Tibial nerve (tissue), 4 donors: ENCODE measurements around the gene SUSD4. TPM values are rescaled to one million over a fixed set of nuclear protein-coding genes. Genes with fewer than 3 reads are reported as not detected.

Source experiments
- DNase-seq, 2 donors: peaks; one replicate each; pipeline ENCODE4 v3.0.0-alpha.2; 2019; ENCODE audit warnings: low spot score in 2 of 2
- H3K27ac ChIP-seq, 4 donors: fragments of 200-600 bp; sonication (generic) in 3 of 4; one replicate each; pipeline ENCODE4 v1.5.1; 2017 to 2019; ENCODE audit warnings: mild to moderate bottlenecking in 1 of 4
- H3K27me3 ChIP-seq, 2 donors: fragments of 200-600 bp; sonication (generic) in 1 of 2; one replicate each; pipeline versions ENCODE4 v1.5.1 to v1.6.0; 2017 to 2019
- H3K36me3 ChIP-seq, 3 donors: fragments of 200-600 bp; sonication (generic); one replicate each; pipeline ENCODE4 v1.5.1; 2018 to 2019
- H3K4me1 ChIP-seq, 4 donors: fragments of 200-600 bp; sonication (generic) in 3 of 4; one replicate each; pipeline ENCODE4 v1.5.1; 2017 to 2019
- H3K4me3 ChIP-seq, 4 donors: fragments of 200-600 bp; sonication (generic) in 3 of 4; one replicate each; pipeline ENCODE4 v1.5.1; 2017 to 2019; ENCODE audit warnings: mild to moderate bottlenecking in 1 of 4, moderate library complexity in 1 of 4
- H3K9me3 ChIP-seq, 4 donors: fragments of 200-600 bp; sonication (generic) in 3 of 4; one replicate each; pipeline ENCODE4 v1.5.1; 2017 to 2019
- EP300 ChIP-seq, 2 donors: sonication (generic); formaldehyde crosslinking; IDR thresholded peaks; one replicate each; pipeline ENCODE4 v1.6.1; 2017; ENCODE audit warnings: antibody characterized with exemption in 2 of 2, mild to moderate bottlenecking in 1 of 2
- POLR2A ChIP-seq, 2 donors: fragments of 450-650 bp; IDR thresholded peaks; one replicate each; pipeline ENCODE4 v1.6.1; 2017; ENCODE audit warnings: antibody characterized with exemption in 2 of 2, mild to moderate bottlenecking in 2 of 2, moderate library complexity in 2 of 2
- WGBS, 2 donors: methylation state at CpG; one replicate each; pipeline ENCODE4 v1.1.5; 2018; 5-methylcytosine and 5-hydroxymethylcytosine counted together
- total RNA-seq, 4 donors: library from RNA; depleted of rRNA; stranded (reverse); fragments of >200 nt; gene quantifications; one replicate each; pipeline ENCODE4 v1.1.0, GENCODE V29; 2016
- TF ChIP-seq, protein P1 (sequence below), 5 experiments: fragments of 200-600 bp in 3 of 5; fragments of 450-650 bp in 2 of 5; sonication (generic) in 3 of 5; IDR thresholded peaks; one replicate each; pipeline ENCODE4 v1.5.1; 2016 to 2019; ENCODE audit warnings: antibody characterized with exemption in 5 of 5, mild to moderate bottlenecking in 3 of 5, moderate library complexity in 2 of 5

The SUSD4 gene
- total RNA-seq, 4 donors from 2014 or later, result not detected

DNA sequence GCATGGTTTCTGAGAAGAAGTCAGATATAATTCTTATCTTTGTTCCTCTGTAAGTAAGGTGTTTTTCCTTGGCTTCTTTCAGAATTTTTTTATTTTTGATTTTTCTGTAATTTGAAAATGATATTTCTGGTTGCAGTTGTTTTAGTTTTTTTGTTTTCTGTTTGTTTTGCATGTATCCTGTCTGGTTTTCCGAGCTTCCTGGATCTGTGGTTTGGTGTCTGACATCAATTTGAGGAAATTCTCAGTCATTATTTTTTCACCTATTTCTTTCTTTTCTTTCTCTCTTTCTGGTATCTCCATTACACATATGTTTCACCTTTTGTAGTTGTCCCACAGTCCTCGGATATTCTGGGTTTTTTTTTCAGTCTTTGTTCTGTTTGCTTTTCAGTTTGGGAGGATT lies 123.9 kb downstream of the SUSD4 start:
- Histone ChIP-seq H3K9me3 (peaks cover 0 to 23% (median 2%) of the 10 kb centered on the region in 4 donors), H3K36me3 (no peaks in the 10 kb centered on the region), H3K27ac (no peak overlapping the region), H3K27me3 (no peaks in the 10 kb centered on the region), H3K4me1 (no peaks in the 10 kb centered on the region), H3K4me3 (no peak overlapping the region)
- DNase-seq, result no peak
- 47 to 53% methylated on average over 2 of the region's 2 CpGs for WGBS, 2 donors
- TF ChIP-seq POLR2A (IDR thresholded peaks at IDR 0.05), result no peak
- TF ChIP-seq, protein P1, sequence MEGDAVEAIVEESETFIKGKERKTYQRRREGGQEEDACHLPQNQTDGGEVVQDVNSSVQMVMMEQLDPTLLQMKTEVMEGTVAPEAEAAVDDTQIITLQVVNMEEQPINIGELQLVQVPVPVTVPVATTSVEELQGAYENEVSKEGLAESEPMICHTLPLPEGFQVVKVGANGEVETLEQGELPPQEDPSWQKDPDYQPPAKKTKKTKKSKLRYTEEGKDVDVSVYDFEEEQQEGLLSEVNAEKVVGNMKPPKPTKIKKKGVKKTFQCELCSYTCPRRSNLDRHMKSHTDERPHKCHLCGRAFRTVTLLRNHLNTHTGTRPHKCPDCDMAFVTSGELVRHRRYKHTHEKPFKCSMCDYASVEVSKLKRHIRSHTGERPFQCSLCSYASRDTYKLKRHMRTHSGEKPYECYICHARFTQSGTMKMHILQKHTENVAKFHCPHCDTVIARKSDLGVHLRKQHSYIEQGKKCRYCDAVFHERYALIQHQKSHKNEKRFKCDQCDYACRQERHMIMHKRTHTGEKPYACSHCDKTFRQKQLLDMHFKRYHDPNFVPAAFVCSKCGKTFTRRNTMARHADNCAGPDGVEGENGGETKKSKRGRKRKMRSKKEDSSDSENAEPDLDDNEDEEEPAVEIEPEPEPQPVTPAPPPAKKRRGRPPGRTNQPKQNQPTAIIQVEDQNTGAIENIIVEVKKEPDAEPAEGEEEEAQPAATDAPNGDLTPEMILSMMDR (IDR thresholded peaks at IDR 0.05), result no peak
- TF ChIP-seq EP300 (IDR thresholded peaks at IDR 0.05), result no peak

DNA sequence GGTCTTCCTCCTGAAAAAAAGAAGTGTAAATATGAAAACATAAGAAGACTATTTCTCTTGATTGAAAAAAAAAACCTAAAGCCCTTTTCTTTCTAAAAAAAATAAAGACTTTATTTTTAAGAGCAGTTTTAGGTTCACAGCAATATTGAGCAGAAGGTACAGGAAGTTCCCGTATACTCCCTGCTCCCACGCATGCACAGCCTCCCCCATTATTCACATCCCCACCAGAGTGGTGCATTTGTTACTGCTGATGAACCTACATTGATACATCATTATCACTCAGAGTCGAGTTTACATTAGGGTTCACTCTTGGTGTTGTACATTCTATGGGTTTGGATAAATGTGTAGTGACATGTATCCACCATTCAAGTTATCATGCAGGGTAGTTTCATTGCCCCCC lies 128.9 kb downstream of the SUSD4 start:
- TF ChIP-seq POLR2A (IDR thresholded peaks at IDR 0.05) (no peak), EP300 (IDR thresholded peaks at IDR 0.05) (no peak)
- TF ChIP-seq, protein P1 (IDR thresholded peaks at IDR 0.05), result no peak
- H3K27ac ChIP-seq, result no peak overlapping the region
- H3K9me3 ChIP-seq, result peaks cover 0 to 23% (median 2%) of the 10 kb centered on the region in 4 donors
- H3K27me3 ChIP-seq, result no peaks in the 10 kb centered on the region
- WGBS, 2 donors, result 70 to 73% methylated on average over 3 of the region's 3 CpGs
- peaks cover 0 to 8% (median 0%) of the 10 kb centered on the region in 4 donors for H3K4me1 ChIP-seq
- no peak overlapping the region for H3K4me3 ChIP-seq
- H3K36me3 ChIP-seq, result no peaks in the 10 kb centered on the region
- no peak for DNase-seq

- Histone ChIP-seq H3K4me3 (no peak overlapping the region), H3K27ac (no peak overlapping the region), H3K9me3 (peaks cover 0 to 23% (median 2%) of the 10 kb centered on the region in 4 donors), H3K4me1 (peaks cover 0 to 8% (median 0%) of the 10 kb centered on the region in 4 donors), H3K27me3 (no peaks in the 10 kb centered on the region), H3K36me3 (no peaks in the 10 kb centered on the region)
- WGBS, 2 donors, result 77 to 79% methylated on average over 5 of the region's 5 CpGs
- no peak for DNase-seq
- TF ChIP-seq POLR2A (IDR thresholded peaks at IDR 0.05), result no peak
- TF ChIP-seq, protein P1 (IDR thresholded peaks at IDR 0.05), result no peak
- TF ChIP-seq EP300 (IDR thresholded peaks at IDR 0.05), result no peak
These were observed 129.4 kb downstream of the SUSD4 start for GRCh38 chr1:223234534-223234933.

DNA sequence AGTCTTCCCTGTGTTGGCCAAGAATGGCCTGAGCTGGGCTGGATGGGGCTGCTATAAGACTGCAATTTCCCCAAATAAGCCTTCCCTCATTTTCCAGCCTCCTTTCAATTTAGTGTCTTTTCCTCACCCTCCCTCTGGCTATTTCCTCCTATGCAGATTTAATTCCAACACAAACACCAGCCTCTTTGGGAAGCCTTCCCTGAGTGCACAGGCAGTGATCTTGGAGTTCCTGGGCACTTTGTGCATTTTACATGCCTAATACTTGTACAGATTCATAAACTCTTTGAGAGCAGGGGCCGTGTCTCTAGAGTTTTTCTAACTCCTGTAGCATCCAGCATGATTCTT lies 129.8 kb downstream of the SUSD4 start:
- no peak for DNase-seq
- WGBS, 2 donors, result 47 to 50% methylated on average over 1 of the region's 1 CpG
- Histone ChIP-seq H3K36me3 (no peaks in the 10 kb centered on the region), H3K4me3 (no peak overlapping the region), H3K27ac (peak overlapping the region in 1 of 4 donors; percentile 52), H3K4me1 (peaks cover 0 to 8% (median 0%) of the 10 kb centered on the region in 4 donors), H3K9me3 (peaks cover 0 to 23% (median 2%) of the 10 kb centered on the region in 4 donors), H3K27me3 (no peaks in the 10 kb centered on the region)
- TF ChIP-seq, protein P1 (IDR thresholded peaks at IDR 0.05), result no peak
- no peak for TF ChIP-seq POLR2A (IDR thresholded peaks at IDR 0.05)
- no peak for TF ChIP-seq EP300 (IDR thresholded peaks at IDR 0.05)

- H3K27me3 ChIP-seq, result no peaks in the 10 kb centered on the region
- no peak overlapping the region for H3K4me3 ChIP-seq
- peak overlapping the region in 1 of 4 donors; percentile 52 for H3K27ac ChIP-seq
- H3K4me1 ChIP-seq, result peaks cover 0 to 8% (median 0%) of the 10 kb centered on the region in 4 donors
- WGBS, 2 donors, result 46 to 58% methylated on average over 11 of the region's 11 CpGs
- no peak for DNase-seq
- H3K36me3 ChIP-seq, result no peaks in the 10 kb centered on the region
- TF ChIP-seq POLR2A (IDR thresholded peaks at IDR 0.05), result no peak
- no peak for TF ChIP-seq EP300 (IDR thresholded peaks at IDR 0.05)
- TF ChIP-seq, protein P1 (IDR thresholded peaks at IDR 0.05), result no peak
- peaks cover 0 to 23% (median 2%) of the 10 kb centered on the region in 4 donors for H3K9me3 ChIP-seq
These were observed 130.4 kb downstream of the SUSD4 start for GRCh38 chr1:223233410-223234169.
